A549 (cell line): Measurements from ENCODE around the gene PIBF1. TPM values are rescaled to one million over a fixed set of nuclear protein-coding genes. Genes with fewer than 3 reads are reported as not detected.
"Not testable (repeated sequence)": the region's sequence is repeated elsewhere in the genome, so short reads cannot be mapped to it uniquely, and the experiment has no call there.

ENCODE experiments used
- ATAC-seq, 2 experiments: fragments of 200-7000 bp in 1 of 2; fragments of >200 bp in 1 of 2; cut with Nextera tagmentation in 1 of 2; cut with Tn5 transposase in 1 of 2; 3 replicates each; pipeline versions ENCODE4 v1.8.0 to v1.9.1; 2018 to 2020; ENCODE audit warnings: mild to moderate bottlenecking in 1 of 2, moderate library complexity in 1 of 2
- CTCF ChIA-PET: fragments of 300-600 bp; sonication (Branson Sonifier 250); formaldehyde crosslinking; extraction: SDS; loops from one replicate; lab custom pipeline; 2021; ENCODE audit warnings: antibody characterized with exemption, inconsistent platforms; lab: Yijun Ruan, JAX
- POLR2A ChIA-PET: fragments of 350-600 bp; formaldehyde crosslinking; extraction: SDS; loops from one replicate; lab custom pipeline; 2021; ENCODE audit warnings: antibody characterized with exemption, inconsistent platforms; lab: Yijun Ruan, JAX
- DNase-seq, 2 experiments: peaks; one replicate each; pipeline versions ENCODE4 v3.0.0 to v3.0.0-alpha.2; 2011 to 2016; ENCODE audit warnings: low read depth in 1 of 2, low spot score in 1 of 2
- FAIRE-seq: peaks from 2 replicates; lab custom pipeline; 2011; peaks lifted over from hg19 to GRCh38; lab: Jason Lieb, UNC
- H3K27ac ChIP-seq, 2 experiments: fragments of >200 bp; sonication (Bioruptor Twin); formaldehyde crosslinking; 3 replicates each; pipeline ENCODE4 v1.5.1; 2016 to 2017
- H3K4me1 ChIP-seq: fragments of >200 bp; sonication (Bioruptor Twin); formaldehyde crosslinking; 3 replicates; pipeline ENCODE4 v1.6.1; 2016
- H3K4me2 ChIP-seq: fragments of >200 bp; sonication (Bioruptor Twin); formaldehyde crosslinking; 3 replicates; pipeline ENCODE4 v1.6.1; 2016
- H3K4me3 ChIP-seq: fragments of >200 bp; sonication (Bioruptor Twin); formaldehyde crosslinking; 3 replicates; pipeline ENCODE4 v1.5.1; 2016
- H3K9me3 ChIP-seq: fragments of >200 bp; sonication (Bioruptor Twin); formaldehyde crosslinking; 3 replicates; pipeline ENCODE4 v1.6.1; 2016
- CBX8 ChIP-seq: fragments of 200-600 bp; sonication (generic); IDR thresholded peaks from 2 replicates; pipeline ENCODE4 v1.6.1; 2016
- EHF ChIP-seq: fragments of 250-450 bp; sonication (Bioruptor Pico); IDR thresholded peaks from 2 replicates; pipeline ENCODE4 v1.5.0; 2020; ENCODE audit warnings: mild to moderate bottlenecking
- EHMT2 ChIP-seq: fragments of 200-600 bp; sonication (generic); IDR thresholded peaks from 2 replicates; pipeline ENCODE4 v1.6.1; 2016; ENCODE audit warnings: antibody characterized with exemption, low read depth, mild to moderate bottlenecking, moderate library complexity
- FOXS1 ChIP-seq: fragments of 250-450 bp; sonication (Bioruptor Pico); IDR thresholded peaks from 2 replicates; pipeline ENCODE4 v1.5.0; 2020; ENCODE audit warnings: mild to moderate bottlenecking, moderate library complexity
- HOXB5 ChIP-seq: fragments of 250-450 bp; sonication (Bioruptor Pico); IDR thresholded peaks from 2 replicates; pipeline ENCODE4 v1.5.0; 2020; ENCODE audit warnings: mild to moderate bottlenecking, moderate library complexity
- JUN ChIP-seq, 2 experiments: fragments of >200 bp; sonication (Bioruptor Twin); formaldehyde crosslinking; IDR thresholded peaks; 2 replicates in 1 of 2; 3 replicates in 1 of 2; pipeline ENCODE4 v1.6.1; 2016 to 2017
- KDM1A ChIP-seq: fragments of 200-600 bp; sonication (generic); IDR thresholded peaks from 2 replicates; pipeline ENCODE4 v1.6.1; 2016; ENCODE audit warnings: low read depth, mild to moderate bottlenecking
- NR3C1 ChIP-seq: fragments of >200 bp; sonication (Bioruptor Twin); formaldehyde crosslinking; IDR thresholded peaks from 3 replicates; pipeline ENCODE4 v1.6.1; 2017
- RAD21 ChIP-seq, 2 experiments: fragments of >200 bp in 1 of 2; sonication (Bioruptor Twin) in 1 of 2; formaldehyde crosslinking in 1 of 2; IDR thresholded peaks in 1 of 2; conservative IDR thresholded peaks in 1 of 2; 2 replicates in 1 of 2; 3 replicates in 1 of 2; pipeline ENCODE4 v1.6.1; 2012 to 2018; ENCODE audit warnings: inconsistent platforms in 1 of 2
- RARB ChIP-seq: fragments of 250-450 bp; sonication (Bioruptor Pico); IDR thresholded peaks from 2 replicates; pipeline ENCODE4 v1.8.0; 2021; ENCODE audit warnings: mild to moderate bottlenecking, moderate library complexity
- RCOR1 ChIP-seq: fragments of 150-350 bp; IDR thresholded peaks from 2 replicates; pipeline ENCODE4 v1.6.1; 2014; ENCODE audit warnings: antibody characterized with exemption, low read length, low read depth
- TFCP2L1 ChIP-seq: fragments of 250-450 bp; sonication (Bioruptor Pico); IDR thresholded peaks from 2 replicates; pipeline ENCODE4 v1.5.0; 2021; ENCODE audit warnings: mild to moderate bottlenecking
- USF2 ChIP-seq: fragments of 450-650 bp; IDR thresholded peaks from 2 replicates; pipeline ENCODE4 v1.6.1; 2014; ENCODE audit warnings: antibody characterized with exemption
- ZC3H11A ChIP-seq: fragments of 450-650 bp; IDR thresholded peaks from 2 replicates; pipeline ENCODE4 v1.6.1; 2014; ENCODE audit warnings: antibody characterized with exemption, mild to moderate bottlenecking
- ZSCAN20 ChIP-seq: fragments of 250-450 bp; sonication (Bioruptor Pico); IDR thresholded peaks from 2 replicates; pipeline ENCODE4 v1.8.0; 2022; ENCODE audit warnings: mild to moderate bottlenecking, moderate library complexity
- WGBS: methylation state at CpG from one replicate; pipeline ENCODE4 v1.1.6; 2017; ENCODE audit errors: missing lambda C conversion rate; 5-methylcytosine and 5-hydroxymethylcytosine counted together
- polyA plus RNA-seq, 4 experiments: library from polyadenylated mRNA; depleted of rRNA in 3 of 4; stranded (reverse); fragments of >200 nt; fragmentation: RNase III in 1 of 4; extraction: RNeasy Plus Mini Kit Qiagen cat#74134 plus additional on column Dnase treatment in 1 of 4; gene quantifications; 2 replicates in 3 of 4; 3 replicates in 1 of 4; pipeline ENCODE4 v1.2.3, GENCODE V29; 2011 to 2017
- TF ChIP-seq, protein P1 (sequence below): fragments of >200 bp; sonication (Bioruptor Twin); formaldehyde crosslinking; IDR thresholded peaks from 3 replicates; pipeline ENCODE4 v1.5.1; 2016
- TF ChIP-seq, protein P2 (sequence below): fragments of 200-600 bp; sonication (generic); IDR thresholded peaks from 2 replicates; pipeline ENCODE4 v1.6.1; 2016; ENCODE audit warnings: antibody characterized with exemption, mild to moderate bottlenecking, moderate library complexity
- TF ChIP-seq, protein P3 (sequence below): fragments of 250-450 bp; sonication (Bioruptor Pico); IDR thresholded peaks from 2 replicates; pipeline ENCODE4 v1.5.0; 2020; ENCODE audit warnings: low read depth, mild to moderate bottlenecking, moderate library complexity
- TF ChIP-seq, protein P4 (sequence below): IDR thresholded peaks from 2 replicates; pipeline ENCODE4 v1.6.1; 2012
- TF ChIP-seq, protein P5 (sequence below): fragments of 250-450 bp; sonication (Bioruptor Pico); IDR thresholded peaks from 2 replicates; pipeline ENCODE4 v1.5.0; 2021; ENCODE audit warnings: mild to moderate bottlenecking, moderate library complexity, borderline replicate concordance

PIBF1 gene
- polyA plus RNA-seq, 2 of the 4 experiments (the other 2 are of a cell fraction) = 5.0 to 10.6 TPM

- Histone ChIP-seq H3K4me1 (no peaks in the 10 kb centered on the region), H3K4me3 (no peak overlapping the region), H3K9me3 (no peaks in the 10 kb centered on the region), H3K27ac (no peak overlapping the region)
- POLR2A ChIA-PET = interaction anchor here (1.0 kb wide), 1 partner anchor 216 kb away, joined by 3 read pairs; the partner anchor contains the start of gene KLF5
- FAIRE-seq = no peak
- WGBS = 91% methylated on average over 6 of the region's 6 CpGs
- no peak for DNase-seq
- no peak for ATAC-seq
- TF ChIP-seq, protein P1, sequence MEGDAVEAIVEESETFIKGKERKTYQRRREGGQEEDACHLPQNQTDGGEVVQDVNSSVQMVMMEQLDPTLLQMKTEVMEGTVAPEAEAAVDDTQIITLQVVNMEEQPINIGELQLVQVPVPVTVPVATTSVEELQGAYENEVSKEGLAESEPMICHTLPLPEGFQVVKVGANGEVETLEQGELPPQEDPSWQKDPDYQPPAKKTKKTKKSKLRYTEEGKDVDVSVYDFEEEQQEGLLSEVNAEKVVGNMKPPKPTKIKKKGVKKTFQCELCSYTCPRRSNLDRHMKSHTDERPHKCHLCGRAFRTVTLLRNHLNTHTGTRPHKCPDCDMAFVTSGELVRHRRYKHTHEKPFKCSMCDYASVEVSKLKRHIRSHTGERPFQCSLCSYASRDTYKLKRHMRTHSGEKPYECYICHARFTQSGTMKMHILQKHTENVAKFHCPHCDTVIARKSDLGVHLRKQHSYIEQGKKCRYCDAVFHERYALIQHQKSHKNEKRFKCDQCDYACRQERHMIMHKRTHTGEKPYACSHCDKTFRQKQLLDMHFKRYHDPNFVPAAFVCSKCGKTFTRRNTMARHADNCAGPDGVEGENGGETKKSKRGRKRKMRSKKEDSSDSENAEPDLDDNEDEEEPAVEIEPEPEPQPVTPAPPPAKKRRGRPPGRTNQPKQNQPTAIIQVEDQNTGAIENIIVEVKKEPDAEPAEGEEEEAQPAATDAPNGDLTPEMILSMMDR = no peak
- no peak for TF ChIP-seq EHMT2
- TF ChIP-seq ZSCAN20 (CRISPR knock-in tag) = no peak
- no peak for TF ChIP-seq ZC3H11A
- no peak for TF ChIP-seq KDM1A
- no peak for TF ChIP-seq HOXB5 (CRISPR knock-in tag)
- no peak for TF ChIP-seq RARB (CRISPR knock-in tag)
- TF ChIP-seq JUN (IDR thresholded peaks at IDR 0.05) = no peak
- TF ChIP-seq FOXS1 (CRISPR knock-in tag) = no peak
- no peak for TF ChIP-seq EHF (CRISPR knock-in tag)
- TF ChIP-seq, protein P2, sequence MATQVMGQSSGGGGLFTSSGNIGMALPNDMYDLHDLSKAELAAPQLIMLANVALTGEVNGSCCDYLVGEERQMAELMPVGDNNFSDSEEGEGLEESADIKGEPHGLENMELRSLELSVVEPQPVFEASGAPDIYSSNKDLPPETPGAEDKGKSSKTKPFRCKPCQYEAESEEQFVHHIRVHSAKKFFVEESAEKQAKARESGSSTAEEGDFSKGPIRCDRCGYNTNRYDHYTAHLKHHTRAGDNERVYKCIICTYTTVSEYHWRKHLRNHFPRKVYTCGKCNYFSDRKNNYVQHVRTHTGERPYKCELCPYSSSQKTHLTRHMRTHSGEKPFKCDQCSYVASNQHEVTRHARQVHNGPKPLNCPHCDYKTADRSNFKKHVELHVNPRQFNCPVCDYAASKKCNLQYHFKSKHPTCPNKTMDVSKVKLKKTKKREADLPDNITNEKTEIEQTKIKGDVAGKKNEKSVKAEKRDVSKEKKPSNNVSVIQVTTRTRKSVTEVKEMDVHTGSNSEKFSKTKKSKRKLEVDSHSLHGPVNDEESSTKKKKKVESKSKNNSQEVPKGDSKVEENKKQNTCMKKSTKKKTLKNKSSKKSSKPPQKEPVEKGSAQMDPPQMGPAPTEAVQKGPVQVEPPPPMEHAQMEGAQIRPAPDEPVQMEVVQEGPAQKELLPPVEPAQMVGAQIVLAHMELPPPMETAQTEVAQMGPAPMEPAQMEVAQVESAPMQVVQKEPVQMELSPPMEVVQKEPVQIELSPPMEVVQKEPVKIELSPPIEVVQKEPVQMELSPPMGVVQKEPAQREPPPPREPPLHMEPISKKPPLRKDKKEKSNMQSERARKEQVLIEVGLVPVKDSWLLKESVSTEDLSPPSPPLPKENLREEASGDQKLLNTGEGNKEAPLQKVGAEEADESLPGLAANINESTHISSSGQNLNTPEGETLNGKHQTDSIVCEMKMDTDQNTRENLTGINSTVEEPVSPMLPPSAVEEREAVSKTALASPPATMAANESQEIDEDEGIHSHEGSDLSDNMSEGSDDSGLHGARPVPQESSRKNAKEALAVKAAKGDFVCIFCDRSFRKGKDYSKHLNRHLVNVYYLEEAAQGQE = no peak
- TF ChIP-seq NR3C1 = no peak
- TF ChIP-seq RCOR1 = no peak
- TF ChIP-seq, protein P3, sequence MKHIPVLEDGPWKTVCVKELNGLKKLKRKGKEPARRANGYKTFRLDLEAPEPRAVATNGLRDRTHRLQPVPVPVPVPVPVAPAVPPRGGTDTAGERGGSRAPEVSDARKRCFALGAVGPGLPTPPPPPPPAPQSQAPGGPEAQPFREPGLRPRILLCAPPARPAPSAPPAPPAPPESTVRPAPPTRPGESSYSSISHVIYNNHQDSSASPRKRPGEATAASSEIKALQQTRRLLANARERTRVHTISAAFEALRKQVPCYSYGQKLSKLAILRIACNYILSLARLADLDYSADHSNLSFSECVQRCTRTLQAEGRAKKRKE (CRISPR knock-in tag) = no peak
- TF ChIP-seq CBX8 = no peak
- no peak for TF ChIP-seq RAD21 (conservative IDR thresholded peaks at IDR 0.05 in 1 of 2, IDR thresholded peaks at IDR 0.05 in 1 of 2)
- TF ChIP-seq, all 56 proteins: peak for 0
- CTCF ChIA-PET = no interaction called here
- H3K4me2 ChIP-seq = no peak overlapping the region
Measured at GRCh38 chr13:72842991-72843390, 61.1 kb downstream of the PIBF1 start.

DNA sequence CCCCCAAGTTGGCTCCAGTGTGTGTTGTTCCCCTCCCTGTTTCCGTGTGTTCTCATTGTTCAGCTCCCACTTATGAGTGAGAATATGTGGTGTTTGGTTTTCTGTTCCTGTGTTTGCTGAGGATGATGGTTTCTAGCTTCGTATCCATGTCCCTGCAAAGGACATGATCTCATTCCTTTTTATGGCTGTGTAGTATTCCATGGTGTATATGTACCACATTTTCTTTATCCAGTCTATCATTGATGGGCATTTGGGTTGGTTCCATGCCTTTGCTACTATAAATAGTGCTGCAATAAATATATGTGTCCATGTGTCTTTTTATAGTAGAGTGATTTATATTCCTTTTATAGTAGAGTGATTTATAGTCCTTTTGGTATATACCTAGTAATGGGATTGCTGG, 63.2 kb downstream of the PIBF1 start:
- H3K4me2 ChIP-seq, H3K27ac ChIP-seq, ATAC-seq, CTCF ChIA-PET, H3K9me3 ChIP-seq, FAIRE-seq, DNase-seq, POLR2A ChIA-PET, H3K4me3 ChIP-seq, H3K4me1 ChIP-seq: not testable (repeated sequence)
- 88% methylated on average over 2 of the region's 2 CpGs for WGBS

DNA sequence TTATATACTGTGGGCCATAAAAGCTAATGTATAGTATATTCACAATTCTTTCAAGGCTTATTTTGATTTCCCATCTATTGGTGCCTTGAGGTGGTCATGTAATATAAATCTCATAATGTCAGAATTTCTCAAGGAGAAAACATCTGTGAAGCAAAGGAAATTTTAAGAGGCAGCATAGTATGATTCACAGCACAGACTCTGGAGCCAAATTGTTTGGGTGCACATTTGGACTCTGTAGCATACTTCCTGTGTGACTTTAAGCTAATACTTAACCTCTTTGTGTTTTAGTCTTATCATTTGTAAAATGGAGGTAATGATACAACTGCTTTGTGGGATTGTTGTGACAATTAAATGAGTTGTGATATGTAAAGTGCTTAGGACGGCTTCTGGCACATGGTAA, 67.6 kb downstream of the PIBF1 start:
- FAIRE-seq (no peak), ATAC-seq (no peak), DNase-seq (no peak)
- no peaks in the 10 kb centered on the region for H3K9me3 ChIP-seq
- no peaks in the 10 kb centered on the region for H3K4me1 ChIP-seq
- ChIA-PET CTCF (interaction anchor here (1.4 kb wide), 1 partner anchor 11 kb away, joined by 3 read pairs; no protein-coding TSS in a partner anchor), POLR2A (no interaction called here)
- TF ChIP-seq TFCP2L1 (CRISPR knock-in tag) (no peak), USF2 (no peak)
- TF ChIP-seq, protein P4, sequence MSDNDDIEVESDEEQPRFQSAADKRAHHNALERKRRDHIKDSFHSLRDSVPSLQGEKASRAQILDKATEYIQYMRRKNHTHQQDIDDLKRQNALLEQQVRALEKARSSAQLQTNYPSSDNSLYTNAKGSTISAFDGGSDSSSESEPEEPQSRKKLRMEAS = no peak
- TF ChIP-seq, protein P5, sequence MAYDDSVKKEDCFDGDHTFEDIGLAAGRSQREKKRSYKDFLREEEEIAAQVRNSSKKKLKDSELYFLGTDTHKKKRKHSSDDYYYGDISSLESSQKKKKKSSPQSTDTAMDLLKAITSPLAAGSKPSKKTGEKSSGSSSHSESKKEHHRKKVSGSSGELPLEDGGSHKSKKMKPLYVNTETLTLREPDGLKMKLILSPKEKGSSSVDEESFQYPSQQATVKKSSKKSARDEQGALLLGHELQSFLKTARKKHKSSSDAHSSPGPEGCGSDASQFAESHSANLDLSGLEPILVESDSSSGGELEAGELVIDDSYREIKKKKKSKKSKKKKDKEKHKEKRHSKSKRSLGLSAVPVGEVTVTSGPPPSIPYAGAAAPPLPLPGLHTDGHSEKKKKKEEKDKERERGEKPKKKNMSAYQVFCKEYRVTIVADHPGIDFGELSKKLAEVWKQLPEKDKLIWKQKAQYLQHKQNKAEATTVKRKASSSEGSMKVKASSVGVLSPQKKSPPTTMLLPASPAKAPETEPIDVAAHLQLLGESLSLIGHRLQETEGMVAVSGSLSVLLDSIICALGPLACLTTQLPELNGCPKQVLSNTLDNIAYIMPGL (CRISPR knock-in tag) = no peak
- H3K4me2 ChIP-seq = no peak overlapping the region
- 91% methylated on average over 1 of the region's 1 CpG for WGBS
- no peak overlapping the region for H3K4me3 ChIP-seq
- no peak overlapping the region for H3K27ac ChIP-seq
